RWPE2 (cell line): ENCODE measurements around the gene WDR1.
"Not testable (repeated sequence)": the region's sequence is repeated elsewhere in the genome, so short reads cannot be mapped to it uniquely, and the experiment has no call there.

Experiments used
- ATAC-seq: fragments of 200-7000 bp; cut with Tn5 transposase; 3 replicates; pipeline ENCODE4 v1.9.1; 2021; ENCODE audit warnings: low read depth
- DNase-seq: peaks from one replicate; pipeline ENCODE4 v3.0.0-alpha.2; 2020; ENCODE audit warnings: low spot score
- H3K27ac ChIP-seq: fragments of 450-650 bp; 2 replicates; pipeline ENCODE4 v1.5.1; 2017; ENCODE audit warnings: mild to moderate bottlenecking; ENCODE audit not compliant: poor library complexity, severe bottlenecking
- H3K27me3 ChIP-seq: fragments of 250-450 bp; sonication (Bioruptor Pico); 2 replicates; pipeline ENCODE4 v1.5.1; 2021; ENCODE audit warnings: mild to moderate bottlenecking, moderate library complexity; ENCODE audit not compliant: insufficient read depth, poor library complexity, severe bottlenecking
- H3K36me3 ChIP-seq: fragments of 250-450 bp; sonication (Bioruptor Pico); 2 replicates; pipeline ENCODE4 v1.5.1; 2020; ENCODE audit warnings: low read depth, mild to moderate bottlenecking, moderate library complexity
- H3K4me1 ChIP-seq: fragments of 250-450 bp; sonication (Bioruptor Pico); 2 replicates; pipeline ENCODE4 v1.5.1; 2021; ENCODE audit warnings: mild to moderate bottlenecking, moderate library complexity; ENCODE audit not compliant: insufficient read depth, poor library complexity, severe bottlenecking
- H3K4me3 ChIP-seq: fragments of 250-450 bp; sonication (Bioruptor Pico); 2 replicates; pipeline ENCODE4 v1.5.1; 2021; ENCODE audit warnings: mild to moderate bottlenecking, moderate library complexity; ENCODE audit not compliant: severe bottlenecking
- H3K9me3 ChIP-seq: fragments of 250-450 bp; sonication (Bioruptor Pico); 2 replicates; pipeline ENCODE4 v1.5.1; 2021; ENCODE audit warnings: mild to moderate bottlenecking, moderate library complexity; ENCODE audit not compliant: severe bottlenecking
- TF ChIP-seq, protein P1 (sequence below): fragments of 450-650 bp; IDR thresholded peaks from one replicate; pipeline ENCODE4 v1.5.1; 2017; ENCODE audit warnings: mild to moderate bottlenecking, moderate library complexity; ENCODE audit not compliant: poor library complexity, severe bottlenecking

Gene WDR1

DNA sequence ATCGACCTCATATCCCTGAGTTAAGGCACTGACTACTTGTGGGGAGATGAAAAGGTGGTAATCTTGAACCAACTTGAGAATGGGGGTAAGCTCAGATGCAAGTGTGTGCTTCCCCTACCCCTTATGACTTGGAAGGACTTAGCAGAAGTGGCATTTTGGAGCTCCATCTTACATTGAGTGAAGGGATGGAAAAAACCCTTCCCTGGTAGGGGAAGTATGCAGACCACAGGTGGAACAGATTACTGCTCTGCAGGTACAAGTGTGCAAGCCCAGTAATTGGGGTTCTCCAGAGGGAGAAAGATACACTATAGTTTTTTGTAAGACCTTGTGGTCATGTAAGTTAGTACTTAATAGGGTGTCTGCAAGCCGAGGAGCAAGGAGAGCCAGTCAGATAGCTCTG is 12.2 kb upstream of the WDR1 start:
- no peaks in the 10 kb centered on the region for H3K36me3 ChIP-seq
- peaks cover 24% of the 10 kb centered on the region for H3K4me1 ChIP-seq
- H3K27me3 ChIP-seq: no peaks in the 10 kb centered on the region
- ATAC-seq: no peak
- TF ChIP-seq, protein P1, sequence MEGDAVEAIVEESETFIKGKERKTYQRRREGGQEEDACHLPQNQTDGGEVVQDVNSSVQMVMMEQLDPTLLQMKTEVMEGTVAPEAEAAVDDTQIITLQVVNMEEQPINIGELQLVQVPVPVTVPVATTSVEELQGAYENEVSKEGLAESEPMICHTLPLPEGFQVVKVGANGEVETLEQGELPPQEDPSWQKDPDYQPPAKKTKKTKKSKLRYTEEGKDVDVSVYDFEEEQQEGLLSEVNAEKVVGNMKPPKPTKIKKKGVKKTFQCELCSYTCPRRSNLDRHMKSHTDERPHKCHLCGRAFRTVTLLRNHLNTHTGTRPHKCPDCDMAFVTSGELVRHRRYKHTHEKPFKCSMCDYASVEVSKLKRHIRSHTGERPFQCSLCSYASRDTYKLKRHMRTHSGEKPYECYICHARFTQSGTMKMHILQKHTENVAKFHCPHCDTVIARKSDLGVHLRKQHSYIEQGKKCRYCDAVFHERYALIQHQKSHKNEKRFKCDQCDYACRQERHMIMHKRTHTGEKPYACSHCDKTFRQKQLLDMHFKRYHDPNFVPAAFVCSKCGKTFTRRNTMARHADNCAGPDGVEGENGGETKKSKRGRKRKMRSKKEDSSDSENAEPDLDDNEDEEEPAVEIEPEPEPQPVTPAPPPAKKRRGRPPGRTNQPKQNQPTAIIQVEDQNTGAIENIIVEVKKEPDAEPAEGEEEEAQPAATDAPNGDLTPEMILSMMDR: no peak
- H3K4me3 ChIP-seq: no peak overlapping the region
- H3K9me3 ChIP-seq: no peaks in the 10 kb centered on the region
- no peak for DNase-seq
- H3K27ac ChIP-seq: peak overlapping the region; percentile 87

DNA sequence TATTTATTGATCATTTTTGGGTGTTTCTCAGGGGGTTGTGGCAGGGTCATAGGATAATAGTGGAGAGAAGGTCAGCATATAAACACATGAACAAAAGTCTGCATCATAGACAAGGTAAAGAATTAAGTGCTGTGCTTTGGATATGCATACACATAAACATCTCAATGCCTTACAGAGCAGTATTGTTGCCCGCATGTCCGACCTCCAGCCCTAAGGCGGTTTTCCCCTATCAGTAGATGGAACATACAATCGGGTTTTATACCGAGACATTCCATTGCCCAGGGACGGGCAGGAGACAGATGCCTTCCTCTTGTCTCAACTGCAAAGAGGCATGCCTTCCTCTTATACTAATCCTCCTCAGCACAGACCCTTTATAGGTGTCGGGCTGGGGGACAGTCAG is 10.9 kb upstream of the WDR1 start:
- not testable (repeated sequence) for DNase-seq, H3K27me3 ChIP-seq, H3K36me3 ChIP-seq, H3K9me3 ChIP-seq, H3K4me3 ChIP-seq, ATAC-seq
- peak overlapping the region; percentile 87 for H3K27ac ChIP-seq
- H3K4me1 ChIP-seq: peaks cover 30% of the 10 kb centered on the region

- no peaks in the 10 kb centered on the region for H3K9me3 ChIP-seq
- H3K27ac ChIP-seq: peak overlapping the region; percentile 62
- TF ChIP-seq, protein P1: no peak
- H3K4me3 ChIP-seq: no peak overlapping the region
- H3K27me3 ChIP-seq: no peaks in the 10 kb centered on the region
- peaks cover 24% of the 10 kb centered on the region for H3K4me1 ChIP-seq
- DNase-seq (no peak), ATAC-seq (no peak)
- no peaks in the 10 kb centered on the region for H3K36me3 ChIP-seq
Observed at GRCh38 chr4:10124167-10124930, 7.8 kb upstream of the WDR1 start.

- Histone ChIP-seq H3K27ac (peak overlapping the region; percentile 62), H3K36me3 (no peaks in the 10 kb centered on the region), H3K4me3 (no peak overlapping the region), H3K9me3 (no peaks in the 10 kb centered on the region), H3K4me1 (peaks cover 15% of the 10 kb centered on the region), H3K27me3 (no peaks in the 10 kb centered on the region)
- ATAC-seq (peak; percentile 67), DNase-seq (no peak)
- TF ChIP-seq, protein P1: no peak
Observed at GRCh38 chr4:10123227-10124101, 6.9 kb upstream of the WDR1 start.

- Histone ChIP-seq H3K4me3 (no peak overlapping the region), H3K27me3 (no peaks in the 10 kb centered on the region), H3K9me3 (no peaks in the 10 kb centered on the region), H3K36me3 (no peaks in the 10 kb centered on the region), H3K4me1 (peaks cover 18% of the 10 kb centered on the region), H3K27ac (no peak overlapping the region)
- ATAC-seq (no peak), DNase-seq (no peak)
- TF ChIP-seq, protein P1: no peak
Observed at GRCh38 chr4:10122236-10122932, 5.8 kb upstream of the WDR1 start.
